Measurements from ENCODE around the gene IPPK.
"Not testable (repeated sequence)": the region's sequence is repeated elsewhere in the genome, so short reads cannot be mapped to it uniquely, and the experiment has no call there.

GRCh38 chr9:92571871-92572270 lies 98.1 kb downstream of the IPPK start:
- TF ChIP-seq, protein P1, sequence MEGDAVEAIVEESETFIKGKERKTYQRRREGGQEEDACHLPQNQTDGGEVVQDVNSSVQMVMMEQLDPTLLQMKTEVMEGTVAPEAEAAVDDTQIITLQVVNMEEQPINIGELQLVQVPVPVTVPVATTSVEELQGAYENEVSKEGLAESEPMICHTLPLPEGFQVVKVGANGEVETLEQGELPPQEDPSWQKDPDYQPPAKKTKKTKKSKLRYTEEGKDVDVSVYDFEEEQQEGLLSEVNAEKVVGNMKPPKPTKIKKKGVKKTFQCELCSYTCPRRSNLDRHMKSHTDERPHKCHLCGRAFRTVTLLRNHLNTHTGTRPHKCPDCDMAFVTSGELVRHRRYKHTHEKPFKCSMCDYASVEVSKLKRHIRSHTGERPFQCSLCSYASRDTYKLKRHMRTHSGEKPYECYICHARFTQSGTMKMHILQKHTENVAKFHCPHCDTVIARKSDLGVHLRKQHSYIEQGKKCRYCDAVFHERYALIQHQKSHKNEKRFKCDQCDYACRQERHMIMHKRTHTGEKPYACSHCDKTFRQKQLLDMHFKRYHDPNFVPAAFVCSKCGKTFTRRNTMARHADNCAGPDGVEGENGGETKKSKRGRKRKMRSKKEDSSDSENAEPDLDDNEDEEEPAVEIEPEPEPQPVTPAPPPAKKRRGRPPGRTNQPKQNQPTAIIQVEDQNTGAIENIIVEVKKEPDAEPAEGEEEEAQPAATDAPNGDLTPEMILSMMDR (conservative IDR thresholded peaks at IDR 0.05; ENCODE audit: low read depth, low read length): not testable (repeated sequence)
- not testable (repeated sequence) for TF ChIP-seq EZH2 (IDR thresholded peaks at IDR 0.05; ENCODE audit: low read length, unreplicated experiment); EZH2phosphoT487 (IDR thresholded peaks at IDR 0.05; ENCODE audit: borderline replicate concordance, low read length)
